COLO668 (cell line): Measurements from ENCODE around the gene KRTAP10-10.
A peak's percentile ranks its signal among the peaks of the same experiment; 100 is the strongest.
"Not testable (repeated sequence)": the region's sequence is repeated elsewhere in the genome, so short reads cannot be mapped to it uniquely, and the experiment has no call there.

Experiments used
- DNase-seq: peaks from one replicate; lab custom pipeline; 2025; ENCODE audit not compliant: unreplicated experiment; lab: John Stamatoyannopoulos, UW

KRTAP10-10 gene

GRCh38 chr21:44601596-44602462, 35.3 kb upstream of the KRTAP10-10 start:
- DNase-seq = no peak

- no peak for DNase-seq
Measured at GRCh38 chr21:44602463-44602850, 34.7 kb upstream of the KRTAP10-10 start.

- no peak for DNase-seq
Measured at GRCh38 chr21:44603109-44603875, 33.9 kb upstream of the KRTAP10-10 start.

GRCh38 chr21:44603911-44604310, 33.2 kb upstream of the KRTAP10-10 start:
- no peak for DNase-seq

- no peak for DNase-seq
Measured at GRCh38 chr21:44606495-44606894, 30.7 kb upstream of the KRTAP10-10 start.

GRCh38 chr21:44609193-44609592, 28.0 kb upstream of the KRTAP10-10 start:
- DNase-seq = no peak

GRCh38 chr21:44610157-44610843, 26.9 kb upstream of the KRTAP10-10 start:
- DNase-seq = not testable (repeated sequence)

GRCh38 chr21:44611551-44611950, 25.6 kb upstream of the KRTAP10-10 start:
- DNase-seq = no peak

GRCh38 chr21:44612029-44612486, 25.1 kb upstream of the KRTAP10-10 start, which contains the start of gene KRTAP10-8:
Gene KRTAP10-8 (plus strand): TSS chr21:44612079. CDS start chr21:44612101, 22 bp downstream.
- no peak for DNase-seq

GRCh38 chr21:44612669-44613229, 24.4 kb upstream of the KRTAP10-10 start:
- DNase-seq = no peak

- no peak for DNase-seq
Measured at GRCh38 chr21:44613386-44614155, 23.6 kb upstream of the KRTAP10-10 start.

- DNase-seq = no peak
Measured at GRCh38 chr21:44614161-44614631, 23.0 kb upstream of the KRTAP10-10 start.

- DNase-seq = peak; percentile 46
Measured at GRCh38 chr21:44614961-44615391, 22.2 kb upstream of the KRTAP10-10 start.

- no peak for DNase-seq
Measured at GRCh38 chr21:44615466-44615865, 21.7 kb upstream of the KRTAP10-10 start.

- DNase-seq = no peak
Measured at GRCh38 chr21:44615911-44616590, 21.1 kb upstream of the KRTAP10-10 start.

- DNase-seq = no peak
Measured at GRCh38 chr21:44616591-44616926, 20.6 kb upstream of the KRTAP10-10 start.

- DNase-seq = no peak
Measured at GRCh38 chr21:44617071-44617501, 20.1 kb upstream of the KRTAP10-10 start.

GRCh38 chr21:44618504-44618903, 18.7 kb upstream of the KRTAP10-10 start:
- DNase-seq = peak; percentile 17

- no peak for DNase-seq
Measured at GRCh38 chr21:44618909-44619308, 18.2 kb upstream of the KRTAP10-10 start.
